HEK293T (cell line): ENCODE results near the gene HDAC11.

Experiments
- ARNT ChIP-seq: fragments of 450-650 bp; IDR thresholded peaks from 2 replicates; pipeline ENCODE4 v1.6.1; 2017; ENCODE audit warnings: mild to moderate bottlenecking
- BHLHE40 ChIP-seq: fragments of 450-650 bp; IDR thresholded peaks from 2 replicates; pipeline ENCODE4 v1.6.1; 2016; ENCODE audit warnings: mild to moderate bottlenecking, moderate library complexity, borderline replicate concordance
- ELF4 ChIP-seq: fragments of 450-650 bp; IDR thresholded peaks from 2 replicates; pipeline ENCODE4 v1.6.1; 2017; ENCODE audit warnings: antibody characterized with exemption
- FOXA1 ChIP-seq: fragments of 450-650 bp; IDR thresholded peaks from 2 replicates; pipeline ENCODE4 v1.6.1; 2016; ENCODE audit warnings: mild to moderate bottlenecking
- FOXK2 ChIP-seq: fragments of 450-650 bp; IDR thresholded peaks from 2 replicates; pipeline ENCODE4 v1.6.1; 2016; ENCODE audit warnings: mild to moderate bottlenecking
- FOXM1 ChIP-seq: fragments of 450-650 bp; IDR thresholded peaks from 2 replicates; pipeline ENCODE4 v1.6.1; 2017; ENCODE audit warnings: mild to moderate bottlenecking, borderline replicate concordance
- HDGF ChIP-seq: fragments of 450-650 bp; IDR thresholded peaks from 2 replicates; pipeline ENCODE4 v1.6.1; 2017; ENCODE audit warnings: antibody characterized with exemption, borderline replicate concordance
- NFRKB ChIP-seq: fragments of 450-650 bp; IDR thresholded peaks from 2 replicates; pipeline ENCODE4 v1.6.1; 2016; ENCODE audit warnings: mild to moderate bottlenecking, moderate library complexity
- SP1 ChIP-seq: fragments of 450-650 bp; IDR thresholded peaks from 2 replicates; pipeline ENCODE4 v1.6.1; 2017
- SUZ12 ChIP-seq: fragments of 450-650 bp; IDR thresholded peaks from 2 replicates; pipeline ENCODE4 v1.6.1; 2016; ENCODE audit warnings: mild to moderate bottlenecking
- TARDBP ChIP-seq: fragments of 450-650 bp; IDR thresholded peaks from 2 replicates; pipeline ENCODE4 v1.6.1; 2016
- ZNF384 ChIP-seq: fragments of 450-650 bp; IDR thresholded peaks from 2 replicates; pipeline ENCODE4 v1.6.1; 2016
- TF ChIP-seq, protein P1 (sequence below): fragments of 450-650 bp; IDR thresholded peaks from 2 replicates; pipeline ENCODE4 v1.6.1; 2016

DNA sequence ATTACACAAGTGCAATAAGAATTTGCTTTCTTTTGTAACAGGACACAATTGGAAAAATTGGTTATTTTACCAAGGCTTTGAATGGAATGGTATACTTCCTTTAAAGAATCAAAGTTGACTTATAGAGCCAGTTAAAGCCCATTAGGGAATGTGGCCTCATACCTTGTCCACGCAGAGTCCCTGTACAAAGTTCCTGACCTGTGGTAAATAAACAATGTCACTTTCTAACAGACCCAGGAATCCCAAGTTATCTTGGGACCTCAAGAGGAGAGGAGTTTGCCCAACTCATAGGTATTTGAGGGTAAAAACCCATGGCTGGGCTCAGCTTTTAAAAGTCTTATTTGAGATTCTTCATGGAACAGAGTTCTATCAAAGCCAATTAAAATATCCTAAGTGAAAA is 48.0 kb upstream of the HDAC11 start:
- TF ChIP-seq SUZ12 (no peak), ARNT (no peak), NFRKB (no peak), HDGF (no peak), FOXM1 (no peak), TARDBP (no peak), FOXA1 (no peak), SP1 (no peak), ZNF384 (no peak), BHLHE40 (no peak), ELF4 (no peak), FOXK2 (no peak)
- TF ChIP-seq, protein P1, sequence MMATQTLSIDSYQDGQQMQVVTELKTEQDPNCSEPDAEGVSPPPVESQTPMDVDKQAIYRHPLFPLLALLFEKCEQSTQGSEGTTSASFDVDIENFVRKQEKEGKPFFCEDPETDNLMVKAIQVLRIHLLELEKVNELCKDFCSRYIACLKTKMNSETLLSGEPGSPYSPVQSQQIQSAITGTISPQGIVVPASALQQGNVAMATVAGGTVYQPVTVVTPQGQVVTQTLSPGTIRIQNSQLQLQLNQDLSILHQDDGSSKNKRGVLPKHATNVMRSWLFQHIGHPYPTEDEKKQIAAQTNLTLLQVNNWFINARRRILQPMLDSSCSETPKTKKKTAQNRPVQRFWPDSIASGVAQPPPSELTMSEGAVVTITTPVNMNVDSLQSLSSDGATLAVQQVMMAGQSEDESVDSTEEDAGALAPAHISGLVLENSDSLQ = no peak
